Measurements from ENCODE around the gene FARP1.

Gene FARP1

DNA sequence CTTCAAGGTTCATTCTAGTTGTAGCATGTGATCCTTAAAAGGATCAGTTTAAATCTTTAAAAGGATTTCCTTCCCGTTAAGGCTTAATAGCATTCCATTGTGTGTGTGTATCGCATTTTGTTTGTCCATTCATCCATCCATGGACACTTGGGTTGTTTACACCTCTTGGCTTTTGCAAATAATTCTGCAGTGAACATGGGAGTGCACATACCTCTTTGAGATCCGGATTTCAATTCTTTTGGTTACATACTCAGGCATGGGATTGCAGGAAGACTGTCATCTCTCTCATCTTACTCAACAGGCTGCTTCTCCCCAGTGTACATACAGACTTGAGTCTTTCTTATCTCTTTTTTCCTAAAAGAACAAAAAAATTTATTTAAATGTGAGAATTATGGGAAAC, 32.9 kb downstream of the FARP1 start:
- DNase-seq: no peak

DNA sequence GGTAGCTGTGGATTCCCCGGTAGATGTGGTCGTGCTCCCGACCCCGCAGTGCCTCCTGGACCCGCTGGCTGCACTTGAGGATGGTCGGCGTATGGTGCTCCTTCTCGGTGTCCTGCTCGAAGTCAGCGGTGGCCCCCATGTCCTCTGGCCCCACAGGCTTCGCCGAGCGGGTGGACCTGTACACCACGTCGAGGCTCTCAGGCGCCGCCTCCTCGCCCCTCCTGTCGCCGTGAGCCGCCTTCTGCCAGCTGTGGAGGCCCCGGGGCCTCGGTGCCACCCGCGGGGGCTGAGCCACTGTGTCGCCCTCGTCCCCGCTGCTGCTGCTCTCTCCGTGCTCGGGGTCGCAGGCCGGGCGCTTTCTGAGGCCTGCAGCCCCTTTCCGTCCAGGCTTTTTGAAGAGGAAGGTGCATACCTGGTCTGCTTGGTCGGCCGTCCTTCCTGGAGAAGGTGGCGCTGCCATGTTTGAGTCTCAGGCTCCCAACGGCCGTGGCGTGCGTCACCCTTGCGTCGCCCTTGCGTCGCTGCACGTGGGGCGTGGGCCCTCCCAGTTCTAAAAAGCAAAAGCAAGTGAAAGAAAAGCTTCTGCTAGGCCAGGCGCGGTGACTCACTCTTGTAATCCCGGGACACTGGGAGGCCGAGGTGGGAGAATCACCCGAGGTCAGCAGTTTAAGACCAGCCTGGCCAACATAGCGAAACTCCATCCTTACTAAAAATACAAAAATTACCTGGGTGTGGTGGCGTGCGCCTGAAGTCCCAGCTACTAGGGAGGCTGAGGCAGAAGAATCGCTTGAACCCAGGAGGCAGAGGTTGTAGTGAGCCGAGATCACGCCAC, 34.1 kb downstream of the FARP1 start, which contains the start of gene RNF113B:
Gene RNF113B, minus strand, starts transcription at position 493 of the 832 bp plus-strand sequence. Its CDS starts 33 bp downstream, at position 460.
- DNase-seq: no peak

DNA sequence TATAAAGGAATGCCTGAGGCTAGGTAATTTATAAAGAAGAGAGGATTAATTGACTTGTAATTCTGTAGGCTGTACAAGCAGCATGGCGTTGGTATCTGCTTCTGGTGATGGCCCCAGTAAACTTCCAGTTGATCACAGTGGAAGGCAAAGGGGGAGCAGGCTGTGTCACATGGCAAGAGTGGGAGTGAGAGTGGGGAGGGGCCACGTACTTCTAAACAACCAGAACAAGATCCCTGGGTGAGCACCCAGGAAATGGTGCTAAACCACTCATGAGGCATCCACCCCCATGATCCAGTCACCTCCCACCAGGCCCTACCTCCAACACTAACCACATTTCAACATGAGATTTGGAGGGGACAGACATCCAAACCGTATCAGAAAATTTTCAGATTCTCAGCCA, 37.2 kb downstream of the FARP1 start:
- no peak for DNase-seq

DNA sequence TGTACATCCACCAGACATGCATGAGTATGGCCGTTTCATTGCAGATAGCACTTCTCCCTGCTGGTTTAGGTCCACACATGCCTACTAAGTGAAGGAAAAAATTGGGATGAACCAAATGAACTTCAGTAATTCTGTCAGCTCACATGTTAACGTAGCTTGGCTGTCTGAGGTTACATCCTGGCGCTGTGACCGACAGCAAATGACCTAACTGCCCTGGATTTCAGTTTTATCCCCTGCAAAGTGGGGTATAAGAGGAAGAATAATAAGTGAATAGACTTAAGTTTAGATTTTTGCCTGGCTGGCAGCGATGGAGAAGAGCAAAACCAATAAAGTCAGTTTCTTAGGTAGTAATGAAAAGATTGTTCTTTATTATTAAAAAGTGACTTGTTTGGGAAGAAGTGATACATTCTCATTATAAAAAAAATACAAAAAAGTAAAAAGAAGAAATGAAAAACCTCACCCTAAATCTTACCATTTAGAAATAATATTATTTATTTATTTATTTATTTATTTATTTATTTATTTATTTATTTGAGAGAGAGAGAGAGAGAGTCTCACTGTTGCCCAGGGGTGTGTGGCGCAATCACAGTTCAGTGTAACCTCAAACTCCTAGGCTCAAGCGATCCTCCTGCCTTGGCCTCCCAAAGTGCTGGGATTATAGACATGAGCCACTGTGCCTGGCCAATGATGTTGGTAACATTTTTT, 38.4 kb downstream of the FARP1 start:
- DNase-seq: no peak

DNA sequence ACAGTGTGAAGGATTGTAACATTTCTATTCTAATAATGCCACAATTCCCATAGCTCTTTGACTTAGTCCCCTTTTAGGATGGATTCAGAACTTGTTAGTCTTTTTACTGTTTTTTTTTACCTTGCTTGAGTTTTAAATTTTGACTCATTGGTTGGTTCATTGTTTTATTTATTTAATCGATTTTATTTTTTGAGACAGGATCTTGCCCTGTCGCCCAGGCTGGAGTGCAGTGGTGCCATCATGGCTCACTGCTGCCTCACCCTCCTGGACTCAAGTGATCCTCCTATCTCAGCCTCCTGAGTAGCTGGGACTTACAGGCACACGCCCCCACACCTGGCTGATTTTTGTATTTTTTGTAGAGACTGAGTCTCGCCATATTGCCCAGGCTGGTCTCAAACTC, 39.3 kb downstream of the FARP1 start:
- DNase-seq: no peak

DNA sequence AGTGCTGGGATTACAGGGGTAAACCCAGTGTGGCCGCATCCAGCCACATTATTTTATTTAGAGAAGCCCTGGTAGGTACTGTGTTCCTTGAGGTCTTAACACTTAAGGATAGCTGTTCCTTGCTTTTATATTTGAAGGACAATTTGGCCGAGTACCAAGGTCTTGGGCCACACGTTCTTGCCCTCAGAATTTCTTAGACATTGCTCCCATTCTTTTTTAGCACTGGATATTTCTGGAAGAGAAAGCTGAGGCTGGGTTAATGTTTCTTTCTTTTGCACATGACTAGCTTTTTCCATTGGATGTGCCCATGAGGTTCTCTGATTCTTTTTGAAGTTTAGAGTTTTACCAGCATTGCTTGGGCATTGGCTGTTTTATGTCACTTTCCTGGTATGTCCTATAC, 39.7 kb downstream of the FARP1 start:
- DNase-seq: no peak

DNA sequence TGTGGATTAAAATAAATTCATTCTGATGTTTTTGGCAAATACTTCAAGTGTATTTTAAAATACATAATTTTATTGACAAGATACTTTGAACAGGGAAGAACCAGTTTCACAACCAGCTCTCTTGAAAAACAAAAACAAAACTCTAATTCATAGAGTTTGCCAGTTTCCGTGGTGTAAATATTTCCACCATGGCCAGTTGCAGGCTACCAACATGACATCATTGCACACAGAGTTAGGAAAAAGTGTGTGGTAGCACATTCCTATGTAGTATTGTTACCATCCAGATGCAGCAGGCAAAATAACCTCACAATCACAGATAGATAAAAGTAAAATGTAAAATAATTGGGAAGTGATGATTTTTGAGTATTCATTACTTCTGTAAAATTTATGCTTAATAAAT, 41.9 kb downstream of the FARP1 start:
- DNase-seq: no peak

DNA sequence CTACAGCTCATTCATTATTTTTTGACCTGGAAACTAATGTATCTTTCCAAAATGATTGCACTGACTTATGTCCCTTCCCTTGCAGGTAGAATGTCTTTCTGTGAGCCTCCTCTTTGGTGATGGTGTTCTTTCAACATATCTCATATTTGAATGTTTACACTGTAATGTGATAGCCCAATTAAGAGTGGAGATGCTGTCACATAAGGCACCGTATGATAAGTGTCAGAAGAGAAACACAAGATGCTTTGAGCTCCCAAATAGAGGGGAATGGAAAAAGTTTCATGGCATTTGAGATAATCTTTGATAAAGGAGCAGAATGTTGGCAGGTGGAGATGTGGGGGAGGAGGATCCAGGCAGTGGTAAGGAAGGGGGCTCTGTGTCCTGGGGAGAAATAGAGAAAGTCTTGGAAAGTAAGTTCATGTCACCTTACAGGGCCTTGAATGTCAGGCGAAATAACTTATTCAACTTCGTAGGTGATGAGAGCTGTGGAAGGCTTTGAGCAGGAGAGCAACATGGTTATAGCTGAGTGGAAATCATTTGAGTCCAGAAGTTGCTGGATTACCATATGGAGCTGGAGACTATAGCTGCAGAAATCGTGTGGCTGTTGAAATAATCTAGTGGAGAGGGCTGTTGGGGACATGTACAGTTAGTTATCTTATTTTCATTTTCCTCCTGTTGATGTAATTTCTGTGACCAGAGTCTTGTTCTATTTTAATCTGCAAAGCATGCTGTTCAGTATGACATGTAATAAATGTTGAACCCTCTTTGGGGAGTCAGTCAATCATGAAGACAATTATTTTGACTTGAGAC, 44.5 kb downstream of the FARP1 start:
- DNase-seq: no peak

DNA sequence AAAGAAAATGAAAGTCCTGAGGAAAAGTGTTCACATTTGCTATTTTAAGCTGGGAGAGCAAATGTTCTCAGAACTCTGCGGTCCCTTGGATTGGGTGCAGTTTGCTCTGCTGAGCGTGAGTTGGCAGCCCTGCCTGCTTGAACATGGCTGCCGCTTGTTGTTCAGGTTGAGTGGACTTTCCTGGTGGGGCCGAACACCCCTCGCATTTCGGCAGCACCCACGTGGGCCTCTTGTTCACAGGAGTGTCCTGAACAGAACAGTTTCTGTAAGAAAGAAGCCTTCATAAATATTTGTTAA, 45.0 kb downstream of the FARP1 start:
- no peak for DNase-seq

DNA sequence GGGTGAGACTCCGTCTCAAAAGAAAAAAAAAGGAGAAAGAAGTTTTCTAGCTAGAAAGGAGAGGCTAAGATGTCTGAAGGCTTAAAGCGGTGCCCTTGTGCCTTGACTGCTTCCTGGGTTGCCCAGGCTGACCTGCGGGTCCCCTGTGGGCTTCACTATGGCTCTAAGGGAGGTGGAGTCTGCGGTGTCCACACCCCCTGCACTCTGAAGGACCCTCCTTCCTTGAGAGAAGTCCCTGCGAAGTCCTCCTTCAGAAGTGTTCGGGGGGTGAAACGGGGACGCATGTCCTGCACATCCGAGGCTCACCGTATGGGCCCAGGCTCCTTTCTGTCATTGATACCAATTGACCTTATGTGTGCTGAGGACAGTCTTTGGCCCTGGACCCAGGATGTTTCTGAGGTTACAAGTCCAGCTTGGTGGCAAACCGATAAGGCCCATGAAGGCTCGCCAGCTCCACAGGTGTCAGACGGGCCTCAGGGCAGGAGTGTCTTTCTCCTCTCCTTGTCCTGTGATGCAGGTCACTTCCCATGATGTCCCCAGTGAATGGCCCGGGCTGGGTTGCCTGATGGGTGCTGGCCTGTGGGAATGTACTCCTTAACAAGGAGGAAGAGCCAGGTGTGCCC, 45.8 kb downstream of the FARP1 start:
- DNase-seq: no peak

DNA sequence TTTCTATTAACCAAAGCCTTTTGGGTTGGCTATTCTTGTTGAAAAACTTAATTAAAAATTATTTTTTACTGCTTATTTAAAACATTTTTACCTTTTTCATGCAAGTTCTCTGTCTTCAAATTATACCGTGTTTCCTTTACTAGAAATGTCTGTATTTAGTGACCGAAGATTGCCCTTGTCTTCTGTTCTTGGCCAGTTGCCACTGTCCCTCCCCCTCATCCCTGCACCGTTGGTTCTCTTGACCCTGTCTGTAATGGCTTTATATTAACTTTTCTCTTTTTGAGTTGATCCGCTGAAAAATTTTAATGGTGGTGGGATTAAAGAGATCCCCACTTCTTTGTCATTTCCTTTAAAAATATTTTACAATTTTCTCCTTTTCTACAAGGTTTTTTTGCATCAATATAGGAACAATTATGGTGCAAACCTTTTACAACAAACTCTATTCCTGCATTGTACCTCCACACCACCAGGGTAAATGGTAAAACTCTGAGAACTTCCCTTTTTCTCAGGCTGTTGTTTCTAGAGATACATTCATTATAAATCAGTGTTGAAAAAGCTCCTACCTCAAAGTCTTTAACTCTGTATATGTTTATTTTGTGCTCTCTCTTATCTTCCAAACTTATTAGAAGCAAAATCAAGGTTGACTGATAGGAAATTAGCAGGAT, 47.1 kb downstream of the FARP1 start:
- DNase-seq: no peak

DNA sequence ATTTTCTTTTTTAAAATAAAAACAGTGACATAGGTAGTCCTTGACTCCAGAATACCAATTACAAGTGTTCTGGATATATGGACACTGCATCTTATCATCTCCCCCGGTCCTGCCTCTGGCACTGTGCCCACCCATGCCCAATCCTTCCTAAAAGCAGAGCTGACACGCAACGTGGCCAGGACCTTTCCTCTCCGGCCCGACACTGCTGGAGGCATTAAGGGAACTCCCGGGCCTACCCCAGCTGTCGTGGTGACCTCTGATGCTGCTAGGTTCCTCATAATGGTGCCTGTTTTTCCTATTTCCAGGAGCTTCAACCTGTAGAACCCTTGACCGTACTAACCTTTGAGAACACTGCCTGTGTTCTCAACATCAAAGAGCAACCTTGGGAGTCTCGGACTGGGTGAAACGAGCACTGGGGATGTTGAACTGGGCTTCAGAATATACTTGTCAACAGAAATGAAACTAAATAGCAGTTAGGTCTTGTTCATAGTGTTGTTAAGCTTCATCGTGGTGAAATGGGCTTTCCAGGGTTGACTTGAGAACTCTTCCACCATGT, 48.1 kb downstream of the FARP1 start:
- no peak for DNase-seq

DNA sequence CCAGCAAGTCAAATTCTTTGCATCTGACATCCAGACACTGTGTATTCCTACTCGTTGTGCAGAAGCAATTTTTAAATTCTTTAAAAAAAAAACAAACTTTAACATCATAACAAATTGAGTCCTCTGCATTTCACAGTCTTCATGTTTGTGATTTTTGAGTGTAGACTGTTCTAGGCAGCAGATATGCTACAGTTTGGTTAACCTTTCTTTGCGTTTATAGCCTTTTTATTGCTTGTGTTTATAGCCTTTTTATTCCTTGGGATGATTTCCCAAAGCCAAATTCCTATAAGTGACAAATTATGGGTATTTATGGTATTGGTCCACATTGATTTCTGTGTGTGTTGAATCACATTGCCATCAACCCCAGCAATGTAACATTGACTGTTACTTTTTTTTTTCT, 49.1 kb downstream of the FARP1 start:
- DNase-seq: no peak

DNA sequence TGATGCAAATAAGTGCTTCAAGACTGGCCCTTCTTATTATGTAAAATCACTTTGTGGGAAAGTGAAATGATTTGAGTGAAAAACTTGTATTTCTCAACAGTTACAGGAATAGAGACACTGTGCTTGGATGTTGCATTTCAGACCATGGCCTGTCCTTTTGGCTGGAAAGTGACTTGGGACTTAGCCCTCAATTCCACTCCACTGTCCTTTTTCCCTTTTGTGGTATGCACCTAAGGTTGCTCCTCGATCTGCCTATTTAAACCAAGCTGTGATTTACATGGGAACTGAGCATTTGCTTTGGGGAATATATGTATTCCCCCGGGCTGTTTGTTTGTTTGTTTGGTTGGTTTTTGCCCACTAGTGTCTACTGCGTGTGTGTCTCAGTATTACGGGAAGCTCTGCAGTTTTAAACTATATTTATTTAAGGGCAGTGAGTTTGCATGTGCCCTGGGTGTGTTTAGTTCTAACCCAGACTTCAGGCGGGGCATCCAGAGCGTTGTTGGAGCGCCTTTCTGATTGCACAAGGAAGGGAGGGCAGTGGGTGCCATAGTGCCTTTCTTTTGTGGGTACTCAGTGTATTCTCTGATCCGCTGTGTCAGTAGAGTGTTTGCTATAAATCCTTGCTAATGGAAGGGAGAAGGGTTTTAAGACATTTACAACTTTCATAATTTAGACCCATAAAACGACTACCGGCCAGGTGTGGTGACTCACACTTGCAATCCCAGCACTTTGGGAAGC, 52.3 kb downstream of the FARP1 start:
- no peak for DNase-seq

DNA sequence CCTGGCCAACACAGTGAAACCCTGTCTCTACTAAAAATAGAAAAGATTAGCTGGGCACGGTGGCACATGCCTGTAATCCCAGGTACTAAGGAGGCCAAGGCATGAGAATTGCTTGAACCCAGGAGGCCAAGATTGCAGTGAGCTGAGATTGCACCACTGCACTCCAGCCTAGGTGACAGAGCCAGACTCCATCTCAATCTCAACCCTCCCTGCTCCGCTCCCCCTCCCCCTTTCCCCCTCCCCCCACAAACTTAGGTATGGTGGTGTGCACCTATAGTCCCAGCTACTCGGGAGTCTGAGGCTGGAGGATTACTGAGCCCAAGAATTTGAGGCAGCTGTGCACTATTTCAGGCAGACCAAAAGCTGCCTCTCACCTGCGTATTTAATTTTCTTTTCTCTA, 55.8 kb downstream of the FARP1 start:
- no peak for DNase-seq

DNA sequence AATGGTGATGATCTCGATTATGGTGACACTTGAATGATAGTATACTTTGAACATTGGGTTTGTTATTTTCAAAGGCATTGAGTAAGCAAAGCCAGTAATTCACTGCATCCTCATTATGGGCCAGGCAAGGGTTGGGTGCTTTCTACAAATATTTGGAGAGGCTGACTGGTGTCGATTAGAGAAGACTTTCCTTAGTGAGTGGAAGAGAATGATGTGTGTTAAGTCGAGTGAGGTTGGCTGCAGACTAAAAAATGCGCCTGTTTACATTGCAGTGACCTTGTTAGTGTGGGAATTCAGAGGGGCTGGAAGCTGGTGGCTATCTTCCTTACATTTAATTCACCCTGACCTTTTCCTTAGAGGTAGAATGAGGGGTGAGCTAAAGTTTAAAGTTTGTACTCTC, 56.6 kb downstream of the FARP1 start:
- no peak for DNase-seq

DNA sequence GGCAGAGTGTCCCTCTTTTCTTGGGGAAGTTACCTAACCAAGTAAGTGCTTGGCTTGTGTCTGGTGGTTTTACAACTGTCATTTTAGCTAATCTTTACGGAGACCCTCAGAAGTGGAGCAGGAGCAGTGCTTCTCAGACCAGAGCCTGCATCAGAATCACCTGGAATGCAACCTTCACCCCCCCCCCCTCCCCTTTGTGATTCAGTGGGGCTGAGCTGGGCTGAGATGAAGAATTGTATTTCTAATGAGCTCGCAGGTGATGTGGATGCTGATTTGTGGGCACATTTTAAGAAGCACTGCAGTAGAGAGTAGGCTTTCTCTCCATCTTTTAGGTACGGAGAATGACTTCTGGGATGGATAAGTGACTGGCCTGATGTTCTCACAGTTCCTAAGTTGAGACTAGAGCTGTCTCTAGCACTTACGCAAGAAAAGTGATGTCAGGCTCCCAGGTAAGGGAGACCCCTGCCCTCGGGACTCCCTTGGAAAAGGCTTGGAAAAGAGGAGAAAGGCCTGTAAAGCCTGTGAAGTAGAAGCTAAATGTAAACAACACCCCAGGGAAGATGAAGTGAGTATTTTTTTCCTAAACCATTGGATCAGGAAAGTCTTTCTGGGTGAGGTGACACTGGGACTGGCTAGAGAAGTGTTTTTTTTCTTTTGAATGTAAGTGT, 57.5 kb downstream of the FARP1 start:
- DNase-seq: no peak

DNA sequence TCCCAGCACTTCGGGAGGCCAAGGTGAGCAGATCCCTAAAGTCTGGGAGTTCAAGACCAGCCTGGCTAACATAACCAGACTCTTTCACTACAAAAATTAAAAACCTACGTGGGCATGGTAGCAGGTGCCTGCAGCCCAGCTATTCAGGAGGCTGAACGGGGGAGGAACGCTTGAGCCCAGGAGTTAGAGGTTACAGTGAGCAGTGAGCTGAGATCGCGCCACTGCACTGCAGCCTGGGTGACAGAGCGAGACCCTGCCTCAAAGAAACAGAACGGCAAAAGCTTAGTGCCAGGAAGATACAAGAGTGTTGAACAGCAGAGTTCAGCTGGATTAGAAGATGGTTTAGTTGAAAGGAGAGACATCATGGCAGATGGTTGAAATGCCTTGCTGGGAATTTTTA, 58.3 kb downstream of the FARP1 start:
- DNase-seq: no peak

DNA sequence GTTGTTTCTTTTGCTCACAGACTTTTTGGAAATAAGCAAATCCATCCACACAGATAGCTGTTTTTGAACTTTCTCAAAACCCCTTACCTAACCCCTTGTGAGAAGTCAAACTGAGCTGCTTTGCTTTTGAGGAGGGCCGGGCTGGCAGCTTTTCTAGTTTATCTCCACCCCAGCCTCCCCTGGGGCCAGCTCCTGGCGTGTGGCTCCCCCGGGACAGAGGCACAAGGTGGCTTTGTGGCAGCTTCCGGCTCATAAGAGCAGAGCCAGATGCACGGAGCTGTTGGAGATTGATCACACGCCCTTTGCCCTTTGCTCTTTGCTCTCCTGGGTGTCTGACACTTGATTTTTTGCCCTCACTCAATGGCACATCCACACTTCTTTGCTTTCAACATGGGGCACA, 59.1 kb downstream of the FARP1 start:
- DNase-seq: no peak

DNA sequence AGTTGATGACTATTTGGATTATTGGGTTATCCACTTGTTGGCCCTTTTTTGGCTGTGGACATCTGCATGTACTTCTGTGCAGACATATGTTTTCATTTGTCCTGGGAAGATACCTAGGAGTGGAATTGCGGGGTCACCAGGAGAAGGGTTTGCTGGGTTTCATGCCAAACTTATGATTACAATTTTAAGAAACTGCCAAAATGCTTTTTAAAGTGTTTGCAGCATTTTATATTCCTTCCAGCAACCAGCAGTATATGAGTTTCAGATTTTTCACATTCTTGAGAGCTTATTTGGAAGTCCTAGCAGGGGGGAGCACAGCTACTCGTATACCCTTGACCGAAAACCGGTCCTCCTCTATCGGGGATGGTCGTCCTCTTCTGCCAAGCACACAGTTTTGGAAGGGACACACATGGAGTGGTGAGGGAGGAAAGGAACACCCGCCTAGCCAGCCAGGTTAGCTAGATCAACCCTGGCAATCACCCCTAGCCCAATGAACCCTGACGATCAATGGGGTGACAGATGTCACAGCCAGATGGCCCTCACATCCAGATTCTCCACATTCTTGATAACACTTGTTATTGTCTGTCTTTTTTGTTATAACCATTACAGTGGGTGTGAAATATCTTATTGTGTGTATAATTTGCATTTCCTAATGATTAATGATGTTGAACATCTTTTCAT, 60.9 kb downstream of the FARP1 start:
- DNase-seq: peak; percentile 65

Measured in fibroblast of skin of abdomen (primary cell).